C4-2B (cell line): Measurements from ENCODE around the gene RPL29.
A peak's percentile ranks its signal among the peaks of the same experiment; 100 is the strongest.

Source experiments
- H3K27ac ChIP-seq: fragments of 450-650 bp; 2 replicates; pipeline ENCODE4 v1.5.1; 2017
- ZFX ChIP-seq: fragments of 450-650 bp; IDR thresholded peaks from 2 replicates; pipeline ENCODE4 v1.6.1; 2017
- TF ChIP-seq, protein P1 (sequence below): fragments of 450-650 bp; conservative IDR thresholded peaks from 2 replicates; pipeline ENCODE4 v1.5.1; 2017; ENCODE audit warnings: mild to moderate bottlenecking

Gene RPL29

DNA sequence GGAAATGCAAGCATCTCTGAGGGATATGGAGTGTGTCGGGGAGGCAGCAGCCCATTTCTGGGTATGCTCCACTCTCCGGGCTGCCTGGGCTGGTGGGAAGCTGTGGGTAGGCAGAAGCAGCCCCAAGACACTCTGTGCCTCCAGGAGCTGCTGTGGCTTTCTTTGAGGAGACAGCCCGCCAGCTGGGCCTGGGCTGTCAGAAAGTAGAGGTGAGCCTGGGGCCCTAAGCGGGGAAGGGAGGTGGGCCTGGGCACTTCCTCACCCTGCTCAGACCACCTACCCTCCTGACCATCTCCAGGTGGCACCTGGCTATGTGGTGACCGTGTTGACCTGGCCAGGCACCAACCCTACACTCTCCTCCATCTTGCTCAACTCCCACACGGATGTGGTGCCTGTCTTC is 10.6 kb downstream of the RPL29 start:
- no peak for TF ChIP-seq ZFX
- TF ChIP-seq, protein P1, sequence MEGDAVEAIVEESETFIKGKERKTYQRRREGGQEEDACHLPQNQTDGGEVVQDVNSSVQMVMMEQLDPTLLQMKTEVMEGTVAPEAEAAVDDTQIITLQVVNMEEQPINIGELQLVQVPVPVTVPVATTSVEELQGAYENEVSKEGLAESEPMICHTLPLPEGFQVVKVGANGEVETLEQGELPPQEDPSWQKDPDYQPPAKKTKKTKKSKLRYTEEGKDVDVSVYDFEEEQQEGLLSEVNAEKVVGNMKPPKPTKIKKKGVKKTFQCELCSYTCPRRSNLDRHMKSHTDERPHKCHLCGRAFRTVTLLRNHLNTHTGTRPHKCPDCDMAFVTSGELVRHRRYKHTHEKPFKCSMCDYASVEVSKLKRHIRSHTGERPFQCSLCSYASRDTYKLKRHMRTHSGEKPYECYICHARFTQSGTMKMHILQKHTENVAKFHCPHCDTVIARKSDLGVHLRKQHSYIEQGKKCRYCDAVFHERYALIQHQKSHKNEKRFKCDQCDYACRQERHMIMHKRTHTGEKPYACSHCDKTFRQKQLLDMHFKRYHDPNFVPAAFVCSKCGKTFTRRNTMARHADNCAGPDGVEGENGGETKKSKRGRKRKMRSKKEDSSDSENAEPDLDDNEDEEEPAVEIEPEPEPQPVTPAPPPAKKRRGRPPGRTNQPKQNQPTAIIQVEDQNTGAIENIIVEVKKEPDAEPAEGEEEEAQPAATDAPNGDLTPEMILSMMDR: no peak
- no peak overlapping the region for H3K27ac ChIP-seq

DNA sequence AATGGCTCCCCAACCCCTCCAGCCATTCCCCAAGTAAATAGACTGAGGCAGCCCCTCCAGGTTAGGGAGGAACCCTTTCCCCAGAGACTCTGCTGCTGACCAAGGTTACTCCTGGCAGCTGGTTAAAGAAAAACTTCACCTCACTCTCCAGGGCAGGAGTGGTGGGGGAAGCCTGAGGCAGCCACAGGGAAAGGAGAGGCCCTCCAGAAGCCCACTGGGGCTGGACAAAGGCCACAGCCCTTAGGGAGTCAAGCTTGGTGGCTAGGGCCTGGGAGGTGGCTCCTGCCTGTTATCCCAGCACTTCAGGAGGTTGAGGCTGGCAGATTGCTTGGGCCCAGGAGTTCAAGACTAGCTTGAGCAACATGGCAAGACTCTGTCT is 11.4 kb downstream of the RPL29 start:
- no peak for TF ChIP-seq ZFX
- TF ChIP-seq, protein P1: no peak
- peak overlapping the region; percentile 83 for H3K27ac ChIP-seq

DNA sequence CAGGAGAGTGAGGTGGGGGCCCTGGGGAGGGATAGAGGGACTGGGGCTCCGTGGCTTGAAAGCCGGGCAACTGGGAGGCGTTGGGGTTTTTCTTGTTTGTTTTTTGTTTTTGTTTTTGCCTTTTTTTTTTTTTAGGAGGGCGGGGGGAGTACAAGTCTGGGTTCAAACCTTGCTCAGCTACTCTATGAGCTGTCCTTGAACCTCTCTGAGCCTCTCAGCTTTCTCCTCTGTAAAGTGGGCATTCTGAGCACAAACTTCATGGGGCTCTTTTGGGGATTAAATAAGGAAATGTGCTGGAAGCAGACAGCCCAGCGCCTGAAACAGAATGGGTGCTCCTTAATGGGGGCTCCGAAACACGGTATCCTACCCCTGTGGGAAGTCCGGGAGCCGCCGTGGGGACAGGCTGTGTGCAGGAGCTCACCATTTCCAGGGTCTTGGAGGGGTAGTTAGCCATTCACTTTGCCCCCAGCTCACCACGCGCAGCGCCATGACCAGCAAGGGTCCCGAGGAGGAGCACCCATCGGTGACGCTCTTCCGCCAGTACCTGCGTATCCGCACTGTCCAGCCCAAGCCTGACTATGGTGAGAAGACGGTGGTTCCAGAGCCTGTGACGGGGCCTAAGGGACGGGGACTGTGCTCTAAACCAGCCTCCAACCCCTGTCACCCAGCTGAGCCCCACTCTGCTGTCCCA is 12.0 kb downstream of the RPL29 start:
- peak overlapping the region; percentile 83 for H3K27ac ChIP-seq
- no peak for TF ChIP-seq ZFX
- TF ChIP-seq, protein P1: no peak

DNA sequence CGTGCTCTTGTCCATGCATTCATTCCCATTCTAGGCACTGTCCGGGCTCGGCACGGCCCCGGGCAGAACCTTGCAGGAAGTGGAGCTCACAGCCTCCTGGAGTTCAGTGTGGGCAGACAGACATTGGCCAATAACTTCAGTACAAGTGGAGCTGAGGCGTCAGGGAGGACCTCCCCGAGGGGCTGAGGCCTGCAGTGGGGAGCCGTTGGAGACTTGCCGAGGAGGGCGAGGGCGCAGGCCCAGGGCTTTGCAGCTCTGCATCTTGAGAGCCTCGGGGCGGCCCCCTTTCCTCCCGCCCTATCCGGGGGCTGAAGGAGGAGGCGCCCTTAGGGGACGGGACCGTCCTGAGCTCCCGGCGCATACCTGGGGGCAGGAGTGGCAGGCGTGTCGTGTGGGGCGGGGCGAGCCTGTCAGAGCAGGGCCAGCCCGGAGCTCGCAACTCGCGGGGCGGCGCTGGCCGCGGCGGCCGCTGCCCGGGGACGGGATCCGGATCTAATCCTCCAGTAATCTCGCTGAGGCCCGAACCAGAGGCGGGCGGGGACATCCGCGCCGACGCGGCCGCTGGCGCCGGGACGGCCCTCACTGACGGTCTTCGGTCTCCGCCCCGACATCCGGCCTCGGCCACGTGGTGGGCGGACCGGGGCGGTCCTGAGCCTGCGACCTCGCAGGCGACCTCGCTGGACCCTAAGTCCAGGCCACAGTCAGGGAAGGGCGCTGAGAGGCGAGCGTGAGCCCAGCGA is 12.7 kb downstream of the RPL29 start, which contains the start of gene ACY1:
ACY1 (plus strand) TSS at position 698 of the 740 bp plus-strand sequence. CDS start 530 bp downstream, outside the sequence.
- H3K27ac ChIP-seq: peak within 1 kb of the TSS; percentile 83
- TF ChIP-seq, protein P1: no peak; the same call in 1 of the 2 replicates
- TF ChIP-seq ZFX: peak; percentile 40; the same call in 1 of the 2 replicates

DNA sequence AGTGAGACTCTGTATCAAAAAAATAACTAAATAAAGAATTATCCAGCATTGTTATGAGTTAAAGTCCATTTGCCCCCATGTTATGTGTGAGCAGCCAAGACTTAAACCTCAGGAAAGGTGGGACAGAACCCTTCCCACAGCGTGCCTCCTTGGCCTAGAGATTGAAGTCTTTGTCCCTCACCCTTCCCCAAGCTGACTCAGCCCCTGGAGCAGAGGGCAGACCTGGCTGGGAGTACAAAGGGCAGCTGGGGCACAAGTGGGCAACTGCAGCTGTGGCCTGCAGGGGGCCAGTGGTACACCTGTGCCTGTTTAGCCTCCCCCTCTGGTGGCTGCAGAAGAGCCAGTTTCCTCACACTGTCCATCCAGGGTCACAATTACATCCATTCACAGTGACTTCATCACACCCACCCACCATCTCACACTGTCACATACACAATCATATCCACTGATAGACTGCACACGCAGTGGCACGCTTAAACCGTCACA is 13.3 kb downstream of the RPL29 start:
- peak overlapping the region; percentile 83 for H3K27ac ChIP-seq

DNA sequence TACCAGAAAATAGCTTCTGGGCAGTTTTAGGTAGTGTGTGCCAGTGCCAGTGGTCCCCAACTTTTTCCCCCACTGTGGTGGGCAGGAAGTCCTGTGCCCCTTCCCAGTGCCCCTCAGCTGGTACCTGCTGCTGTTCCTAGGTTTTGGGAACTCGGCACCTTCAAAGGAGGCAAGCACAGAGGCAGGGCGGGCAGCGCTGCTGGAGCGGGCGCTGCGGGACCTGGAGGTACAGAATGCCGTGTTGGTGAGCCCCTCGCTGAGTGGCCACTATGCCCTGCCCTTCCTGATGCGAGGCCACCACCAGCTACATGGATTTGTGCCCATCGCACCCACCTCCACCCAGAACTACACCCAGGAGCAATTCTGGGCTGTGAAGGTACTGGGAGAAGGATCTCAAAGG is 15.4 kb downstream of the RPL29 start:
- no peak overlapping the region for H3K27ac ChIP-seq
- TF ChIP-seq, protein P1: no peak
- no peak for TF ChIP-seq ZFX

More for the DNA sequence above, 13.3 kb downstream of the RPL29 start:
- TF ChIP-seq, protein P1: peak; percentile 77; the same call in 1 of the 2 replicates
- TF ChIP-seq ZFX: no peak

DNA sequence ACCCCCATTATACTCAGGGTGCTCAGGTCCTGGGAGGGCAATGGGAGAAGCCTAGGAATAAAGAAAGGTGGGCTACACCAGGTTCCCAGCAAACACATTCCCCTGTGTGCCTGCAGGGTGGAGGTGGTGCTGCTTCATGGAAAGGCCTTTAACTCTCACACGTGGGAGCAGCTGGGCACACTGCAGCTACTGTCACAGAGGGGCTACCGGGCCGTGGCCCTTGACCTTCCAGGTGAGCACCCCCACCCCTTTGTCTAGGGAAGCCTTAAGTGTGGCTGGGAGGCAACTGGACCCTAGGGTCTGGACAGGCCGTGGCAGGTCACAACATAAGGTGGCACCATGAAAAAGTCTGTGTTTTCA is 17.6 kb downstream of the RPL29 start:
- TF ChIP-seq, protein P1: no peak
- TF ChIP-seq ZFX: no peak
- no peak overlapping the region for H3K27ac ChIP-seq
